KOPT-K1 (cell line): ENCODE results near the gene GRAMD2A.

Experiments
- H3K27ac ChIP-seq: fragments of 200-600 bp; sonication (generic); 2 replicates; pipeline ENCODE4 v1.5.1; 2016; ENCODE audit warnings: antibody characterized with exemption, mild to moderate bottlenecking, low read depth, low read length; ENCODE audit not compliant: poor library complexity, severe bottlenecking
- H3K36me3 ChIP-seq: fragments of 200-600 bp; sonication (generic); 2 replicates; pipeline ENCODE4 v1.5.1; 2017; ENCODE audit warnings: antibody characterized with exemption, mild to moderate bottlenecking, low read length, moderate library complexity; ENCODE audit not compliant: insufficient read depth
- H3K9me3 ChIP-seq: fragments of 200-600 bp; sonication (generic); 2 replicates; pipeline ENCODE4 v1.5.1; 2017; ENCODE audit warnings: antibody characterized with exemption, low read length, mild to moderate bottlenecking; ENCODE audit not compliant: insufficient read depth, poor library complexity, severe bottlenecking

Gene GRAMD2A

GRCh38 chr15:72197460-72198355 lies at the start of gene GRAMD2A:
TSS of gene GRAMD2A (minus strand) at chr15:72197787.
- Histone ChIP-seq H3K9me3 (no peaks in the 10 kb centered on the region), H3K27ac (no peak within 1 kb of the TSS), H3K36me3 (peaks cover 50% of the 10 kb centered on the region)

GRCh38 chr15:72242775-72243370 lies 45.3 kb upstream of the GRAMD2A start:
- Histone ChIP-seq H3K9me3 (no peaks in the 10 kb centered on the region), H3K36me3 (peaks cover 51% of the 10 kb centered on the region), H3K27ac (no peak overlapping the region)

GRCh38 chr15:72239652-72240051 lies 42.1 kb upstream of the GRAMD2A start:
- Histone ChIP-seq H3K36me3 (peaks cover 43% of the 10 kb centered on the region), H3K9me3 (no peaks in the 10 kb centered on the region), H3K27ac (no peak overlapping the region)

GRCh38 chr15:72238586-72238985 lies 41.0 kb upstream of the GRAMD2A start:
- Histone ChIP-seq H3K36me3 (peaks cover 32% of the 10 kb centered on the region), H3K27ac (no peak overlapping the region)

GRCh38 chr15:72237853-72238224 lies 40.3 kb upstream of the GRAMD2A start:
- no peaks in the 10 kb centered on the region for H3K9me3 ChIP-seq
- no peak overlapping the region for H3K27ac ChIP-seq
- peaks cover 25% of the 10 kb centered on the region for H3K36me3 ChIP-seq

More at GRCh38 chr15:72238586-72238985, 41.0 kb upstream of the GRAMD2A start:
- no peaks in the 10 kb centered on the region for H3K9me3 ChIP-seq

GRCh38 chr15:72237029-72237852 lies 39.7 kb upstream of the GRAMD2A start:
- peaks cover 19% of the 10 kb centered on the region for H3K36me3 ChIP-seq
- H3K27ac ChIP-seq = peak overlapping the region; percentile 47
- no peaks in the 10 kb centered on the region for H3K9me3 ChIP-seq

GRCh38 chr15:72236381-72237003 lies 38.9 kb upstream of the GRAMD2A start:
- peaks cover 11% of the 10 kb centered on the region; the same call in 1 of the 2 replicates for H3K36me3 ChIP-seq
- H3K9me3 ChIP-seq = no peaks in the 10 kb centered on the region
- H3K27ac ChIP-seq = peak overlapping the region; percentile 47

- Histone ChIP-seq H3K9me3 (no peaks in the 10 kb centered on the region), H3K36me3 (no peaks in the 10 kb centered on the region), H3K27ac (no peak overlapping the region)
Observed at GRCh38 chr15:72235298-72235697, 37.7 kb upstream of the GRAMD2A start.

GRCh38 chr15:72233769-72234168 lies 36.2 kb upstream of the GRAMD2A start:
- H3K36me3 ChIP-seq = no peaks in the 10 kb centered on the region
- H3K9me3 ChIP-seq = no peaks in the 10 kb centered on the region
- H3K27ac ChIP-seq = no peak overlapping the region

GRCh38 chr15:72231833-72232478 lies 34.4 kb upstream of the GRAMD2A start:
- no peaks in the 10 kb centered on the region for H3K36me3 ChIP-seq
- H3K9me3 ChIP-seq = no peaks in the 10 kb centered on the region

GRCh38 chr15:72231066-72231832 lies 33.7 kb upstream of the GRAMD2A start, which contains the start of gene PKM:
TSS of gene PKM (minus strand) at chr15:72231190. CDS start at chr15:72219097, 12,093 bp downstream.
- Histone ChIP-seq H3K27ac (peak within 1 kb of the TSS; percentile 83), H3K9me3 (no peaks in the 10 kb centered on the region), H3K36me3 (no peaks in the 10 kb centered on the region)

More at GRCh38 chr15:72231833-72232478, 34.4 kb upstream of the GRAMD2A start:
- peak overlapping the region; percentile 83 for H3K27ac ChIP-seq

GRCh38 chr15:72230197-72231065 lies 32.8 kb upstream of the GRAMD2A start:
- peak overlapping the region; percentile 83 for H3K27ac ChIP-seq
- H3K9me3 ChIP-seq = no peaks in the 10 kb centered on the region
- peaks cover 6% of the 10 kb centered on the region for H3K36me3 ChIP-seq

GRCh38 chr15:72229947-72230196 lies 32.3 kb upstream of the GRAMD2A start:
- Histone ChIP-seq H3K36me3 (peaks cover 8% of the 10 kb centered on the region), H3K27ac (peak overlapping the region; percentile 83), H3K9me3 (no peaks in the 10 kb centered on the region)
